Astrocyte of the spinal cord (primary cell): ENCODE measurements around the gene ST6GAL1.

Experiments used
- DNase-seq: peaks from one replicate; pipeline ENCODE4 v3.0.0; 2011; ENCODE audit warnings: low read depth, low spot score
- H3K4me3 ChIP-seq: 2 replicates; pipeline ENCODE4 v1.5.1; 2011; ENCODE audit warnings: low read depth, mild to moderate bottlenecking, low read length, moderate library complexity
- in situ Hi-C: cut with HindIII; loops from 2 replicates; pipeline ENCODE4 v1.10.0; 2017; ENCODE audit warnings: low sequenced_read_pairs
- TF ChIP-seq, protein P1 (sequence below): IDR thresholded peaks from 2 replicates; pipeline ENCODE4 v1.5.1; 2012; ENCODE audit warnings: low read depth, mild to moderate bottlenecking, low read length, inconsistent platforms

The ST6GAL1 gene

DNA sequence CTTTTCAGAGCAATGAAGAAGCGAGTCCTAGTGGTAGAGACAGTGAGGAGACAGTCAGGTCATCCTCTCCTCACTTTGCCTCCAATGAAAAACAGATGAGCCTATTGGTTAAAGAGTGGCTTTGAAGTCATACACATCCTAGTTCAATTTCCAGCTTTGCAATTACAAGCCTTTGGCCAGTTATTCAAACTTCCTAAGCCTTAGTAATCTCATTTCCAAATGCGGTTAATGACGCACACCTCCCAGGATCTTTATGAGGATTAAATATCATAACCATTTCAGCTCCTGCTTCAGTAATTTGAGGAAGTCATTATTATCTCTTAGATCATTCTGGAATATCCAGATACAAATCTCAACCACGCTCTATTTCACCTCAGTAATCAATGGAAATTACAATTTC, 10.0 kb upstream of the ST6GAL1 start:
- in situ Hi-C loops, result no loop called here
- TF ChIP-seq, protein P1, sequence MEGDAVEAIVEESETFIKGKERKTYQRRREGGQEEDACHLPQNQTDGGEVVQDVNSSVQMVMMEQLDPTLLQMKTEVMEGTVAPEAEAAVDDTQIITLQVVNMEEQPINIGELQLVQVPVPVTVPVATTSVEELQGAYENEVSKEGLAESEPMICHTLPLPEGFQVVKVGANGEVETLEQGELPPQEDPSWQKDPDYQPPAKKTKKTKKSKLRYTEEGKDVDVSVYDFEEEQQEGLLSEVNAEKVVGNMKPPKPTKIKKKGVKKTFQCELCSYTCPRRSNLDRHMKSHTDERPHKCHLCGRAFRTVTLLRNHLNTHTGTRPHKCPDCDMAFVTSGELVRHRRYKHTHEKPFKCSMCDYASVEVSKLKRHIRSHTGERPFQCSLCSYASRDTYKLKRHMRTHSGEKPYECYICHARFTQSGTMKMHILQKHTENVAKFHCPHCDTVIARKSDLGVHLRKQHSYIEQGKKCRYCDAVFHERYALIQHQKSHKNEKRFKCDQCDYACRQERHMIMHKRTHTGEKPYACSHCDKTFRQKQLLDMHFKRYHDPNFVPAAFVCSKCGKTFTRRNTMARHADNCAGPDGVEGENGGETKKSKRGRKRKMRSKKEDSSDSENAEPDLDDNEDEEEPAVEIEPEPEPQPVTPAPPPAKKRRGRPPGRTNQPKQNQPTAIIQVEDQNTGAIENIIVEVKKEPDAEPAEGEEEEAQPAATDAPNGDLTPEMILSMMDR, result no peak
- DNase-seq, result no peak
- H3K4me3 ChIP-seq, result no peak overlapping the region

DNA sequence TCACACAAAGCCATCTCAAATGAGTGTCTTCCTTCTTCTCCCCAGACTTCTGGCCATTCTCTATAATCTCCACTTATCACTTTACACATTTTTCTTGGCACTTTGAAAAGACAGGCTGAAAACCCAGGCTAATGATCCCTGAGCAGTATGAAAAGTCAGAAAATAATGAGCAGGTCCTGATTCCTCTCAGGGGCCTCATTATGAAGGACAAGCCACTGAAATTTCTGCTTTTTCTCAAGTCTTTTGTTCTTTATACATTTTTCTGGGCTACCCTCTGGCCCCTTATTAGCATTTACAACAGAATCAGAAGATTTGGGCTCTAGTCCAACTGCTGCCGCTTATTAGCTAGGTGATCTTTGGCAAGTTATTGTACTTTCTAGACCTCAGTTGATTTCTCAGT, 9.5 kb upstream of the ST6GAL1 start:
- in situ Hi-C loops, result no loop called here
- TF ChIP-seq, protein P1, result no peak
- no peak overlapping the region for H3K4me3 ChIP-seq
- DNase-seq, result no peak

DNA sequence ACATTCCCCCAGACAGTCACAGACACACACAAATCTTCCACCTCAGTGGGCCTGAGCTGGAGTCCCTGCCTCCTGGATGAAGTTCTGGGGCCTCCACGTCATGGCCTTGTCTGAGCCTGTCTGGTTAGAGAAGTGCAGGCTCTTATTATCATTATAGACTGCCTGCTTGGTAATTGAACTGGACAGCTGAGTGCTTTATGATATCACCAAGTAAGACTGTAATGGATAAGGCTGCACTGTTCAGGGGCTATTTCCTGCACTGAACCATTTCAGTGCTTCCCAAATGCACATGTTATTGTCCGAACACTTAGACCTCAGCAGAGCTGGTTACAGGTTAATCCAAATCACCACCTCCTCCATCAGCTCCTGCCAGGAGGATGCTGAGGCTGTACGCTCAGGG, 8.7 kb upstream of the ST6GAL1 start:
- TF ChIP-seq, protein P1, result no peak
- in situ Hi-C loops, result no loop called here
- no peak overlapping the region for H3K4me3 ChIP-seq
- no peak for DNase-seq

DNA sequence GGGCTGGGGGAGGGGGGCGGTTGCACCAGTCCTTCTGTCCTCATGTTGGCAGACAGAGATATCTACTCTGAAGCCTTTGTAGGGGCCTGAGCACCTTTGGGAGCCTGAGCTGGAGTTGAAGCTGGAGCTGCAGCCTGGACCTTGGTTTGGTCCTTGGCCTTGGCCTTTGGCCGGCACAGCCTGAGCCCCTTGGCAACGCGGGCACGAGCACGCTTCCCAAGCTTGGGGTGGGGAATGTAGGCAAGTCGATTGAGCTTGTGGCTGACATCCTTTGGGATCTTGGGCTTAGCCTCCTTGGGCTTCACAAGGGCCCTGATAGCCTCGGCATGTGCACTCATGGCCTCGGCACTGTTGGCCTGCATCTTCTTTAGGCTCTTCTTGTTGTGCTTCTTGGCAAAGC, 8.1 kb upstream of the ST6GAL1 start:
- DNase-seq, result no peak
- TF ChIP-seq, protein P1, result no peak
- no peak overlapping the region for H3K4me3 ChIP-seq
- in situ Hi-C loops, result no loop called here

DNA sequence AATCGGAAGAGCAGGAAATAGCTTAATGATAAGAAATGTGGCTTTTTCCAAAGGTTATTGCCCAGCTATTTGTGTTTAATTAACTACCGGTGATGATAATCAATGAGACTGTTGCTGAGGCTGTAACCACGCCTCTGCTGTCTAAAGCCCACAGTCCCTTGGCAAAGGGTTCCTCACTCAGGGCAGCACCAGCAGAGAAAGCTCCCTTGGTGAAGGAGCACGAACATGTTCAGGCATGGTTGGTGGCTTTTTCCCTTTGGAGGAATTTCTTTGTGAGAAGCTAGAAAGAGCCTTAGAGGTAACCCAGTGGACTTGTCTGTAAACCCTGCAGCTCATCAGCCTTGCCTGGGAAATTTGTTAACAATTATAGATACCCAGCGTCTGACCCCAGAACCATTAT, 7.5 kb upstream of the ST6GAL1 start:
- H3K4me3 ChIP-seq, result no peak overlapping the region
- TF ChIP-seq, protein P1, result no peak
- in situ Hi-C loops, result no loop called here
- no peak for DNase-seq

DNA sequence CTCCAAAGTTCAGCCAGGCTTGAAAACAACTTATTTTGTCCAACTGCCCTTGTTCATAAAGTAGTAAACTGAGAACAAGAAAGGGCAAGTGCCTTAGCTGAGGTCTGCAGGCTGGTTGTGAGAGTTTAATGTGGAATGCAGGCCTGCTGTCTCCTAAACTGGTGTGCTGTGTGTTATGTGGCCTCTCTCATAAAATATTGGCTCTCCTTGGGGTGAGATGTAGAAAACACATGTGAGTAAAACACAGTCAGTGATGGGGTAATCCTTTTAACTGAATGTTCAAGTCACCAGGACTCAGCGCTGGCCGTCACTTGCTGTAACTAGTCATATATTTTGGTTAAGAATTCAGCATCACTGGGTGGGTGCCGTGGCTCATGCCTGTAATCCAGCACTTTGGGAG, 7.1 kb upstream of the ST6GAL1 start:
- in situ Hi-C loops, result no loop called here
- H3K4me3 ChIP-seq, result no peak overlapping the region
- no peak for DNase-seq
- TF ChIP-seq, protein P1, result no peak

DNA sequence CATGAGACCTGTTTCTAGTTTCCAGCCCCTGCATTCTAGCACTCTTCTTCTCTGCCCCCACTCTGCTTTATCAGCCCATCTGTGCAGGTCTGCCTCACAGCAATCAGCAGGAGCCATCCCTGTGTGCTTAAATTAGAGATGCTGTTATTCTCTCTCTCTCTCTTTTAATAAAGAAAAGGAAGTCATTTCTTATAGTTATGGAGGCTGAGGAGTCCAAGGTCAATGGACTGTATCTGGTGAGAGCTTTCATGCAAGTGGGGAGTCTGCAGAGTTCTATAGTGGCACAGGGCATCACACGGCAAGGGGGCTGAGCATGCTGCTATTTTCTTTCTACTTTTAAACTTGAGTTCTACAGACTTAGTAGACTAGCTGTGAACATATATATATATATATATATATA, 4.5 kb upstream of the ST6GAL1 start:
- in situ Hi-C loops, result no loop called here
- H3K4me3 ChIP-seq, result no peak overlapping the region
- DNase-seq, result no peak
- TF ChIP-seq, protein P1, result no peak
